ENCODE measurements around the gene PHACTR4.
"Not testable (repeated sequence)": the region's sequence is repeated elsewhere in the genome, so short reads cannot be mapped to it uniquely, and the experiment has no call there.

Gene PHACTR4

DNA sequence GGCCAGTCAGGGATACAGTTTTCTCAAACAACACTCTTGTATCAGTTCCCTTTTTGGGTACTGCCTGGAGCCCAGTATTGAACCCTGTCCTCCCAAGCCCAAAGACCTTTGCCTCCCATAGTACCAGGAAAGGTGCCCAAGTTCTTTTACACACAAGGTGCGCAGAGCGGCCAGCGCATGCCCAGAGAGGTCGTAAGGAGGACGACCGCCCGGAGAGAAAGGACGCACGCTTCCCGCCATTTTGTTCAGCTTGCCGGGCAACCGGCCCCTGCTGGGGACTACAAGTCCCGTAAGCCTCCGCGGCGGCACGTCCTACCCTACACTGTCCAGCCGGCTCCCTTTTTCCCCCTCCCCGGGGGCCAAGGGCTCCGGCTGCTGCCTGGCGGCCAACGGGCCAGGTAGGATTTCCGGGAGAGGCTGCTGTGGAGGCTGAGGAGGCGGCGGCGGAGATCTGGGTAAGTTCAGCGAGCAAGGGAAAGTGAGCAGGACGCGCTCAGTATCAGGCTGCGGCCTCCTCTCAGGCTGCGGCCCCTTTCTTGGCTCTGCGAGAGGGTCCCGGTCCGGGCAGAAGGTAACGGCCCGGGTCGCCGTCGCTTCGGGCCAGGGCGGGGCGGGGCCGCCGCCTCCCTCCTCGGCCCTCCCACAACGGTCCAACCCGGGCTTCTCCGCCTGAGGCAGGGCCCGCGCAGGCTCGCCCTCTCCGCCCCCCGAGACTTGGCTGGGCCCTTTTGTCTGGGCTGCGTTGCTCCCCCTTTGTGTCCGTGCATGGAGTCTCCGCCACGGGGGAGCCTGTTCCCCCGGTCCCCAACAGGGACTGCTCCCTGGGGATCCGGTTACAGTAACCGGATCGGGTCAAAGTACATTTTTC lies at the start of gene PHACTR4:
TSS of gene PHACTR4 (plus strand) at position 370 of the 868 bp plus-strand sequence. CDS start 37,708 bp downstream, outside the sequence.
- peak; percentile 70 to 71 for DNase-seq (ENCODE audit: low read depth in 2 of 2)

DNA sequence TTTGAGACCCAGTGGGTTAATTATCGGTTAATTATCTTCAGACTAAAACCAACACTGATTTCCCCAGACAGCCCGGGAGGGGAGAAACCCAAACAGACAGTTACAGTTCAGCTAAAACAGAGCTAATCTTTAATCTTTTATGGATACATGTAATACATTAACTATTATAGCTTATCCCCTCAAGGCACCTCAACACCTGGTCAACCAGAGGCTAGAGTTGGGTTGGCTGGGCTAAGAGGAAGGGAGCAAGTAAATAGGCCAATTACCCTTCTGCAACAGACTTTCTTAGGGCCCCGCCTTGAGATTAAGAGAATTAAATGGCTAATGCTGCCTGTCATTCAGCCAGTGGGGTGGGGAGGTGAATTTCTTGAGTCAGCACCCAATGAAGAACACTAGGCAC lies 47.3 kb upstream of the PHACTR4 start:
- no peak for DNase-seq (ENCODE audit: low read depth in 2 of 2)

DNA sequence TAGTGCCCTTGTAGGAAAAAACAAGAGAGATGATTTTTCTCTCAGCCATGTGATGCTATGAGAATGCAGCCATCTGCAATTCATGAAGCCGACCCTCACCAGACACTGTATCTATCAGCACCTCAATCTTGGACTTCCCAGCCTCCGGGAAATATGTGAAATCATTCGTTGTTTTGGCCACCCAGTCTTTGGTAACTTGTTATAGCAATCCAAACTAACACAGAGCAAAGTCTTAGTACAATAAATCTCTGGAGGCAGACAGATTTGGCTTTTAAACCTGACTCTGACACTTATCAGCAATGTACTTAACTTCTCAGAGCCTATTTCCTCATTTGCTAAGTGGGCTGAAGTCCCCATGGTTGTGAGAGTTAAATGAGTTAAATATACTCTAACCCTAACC lies 45.8 kb upstream of the PHACTR4 start:
- DNase-seq (ENCODE audit: low read depth in 2 of 2), result no peak

DNA sequence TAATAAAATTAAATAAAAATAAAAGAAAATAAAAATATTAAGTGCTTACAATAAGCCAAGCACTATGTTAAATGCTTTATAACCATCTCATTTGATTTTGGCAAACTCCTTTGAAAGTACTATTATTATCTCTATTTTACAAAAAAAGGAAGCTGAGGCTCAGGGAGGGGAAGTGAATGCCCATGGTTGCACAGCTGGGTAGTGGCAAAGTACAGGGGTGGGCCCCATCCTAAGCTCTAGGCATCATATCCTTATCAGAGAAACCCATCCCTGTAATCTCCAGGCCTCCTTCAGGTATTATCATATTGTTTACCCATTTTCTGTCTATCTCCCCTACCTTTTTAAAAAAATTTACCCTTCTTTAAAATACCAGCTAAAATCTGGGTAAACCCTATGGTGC lies 43.0 kb upstream of the PHACTR4 start:
- DNase-seq (ENCODE audit: low read depth in 2 of 2), result no peak

DNA sequence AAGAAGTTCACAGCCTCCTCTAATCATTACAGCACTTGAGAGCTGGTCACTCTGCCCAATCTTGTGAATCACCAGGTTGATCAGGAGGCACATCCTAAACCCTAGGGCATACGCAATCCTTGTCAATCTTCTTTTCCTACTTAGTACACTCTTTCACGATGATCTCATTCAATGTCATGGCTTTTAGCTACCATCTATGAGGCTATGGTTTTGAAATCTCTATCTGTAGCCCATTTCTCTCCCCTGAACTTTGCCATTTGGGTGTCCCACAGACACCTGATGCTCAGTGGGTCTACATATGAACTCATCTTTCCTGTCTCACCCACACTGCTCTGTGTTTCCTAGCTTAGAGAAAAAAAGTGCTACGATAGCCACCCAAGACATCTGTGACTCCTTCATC lies 42.6 kb upstream of the PHACTR4 start:
- no peak for DNase-seq (ENCODE audit: low read depth in 2 of 2)

DNA sequence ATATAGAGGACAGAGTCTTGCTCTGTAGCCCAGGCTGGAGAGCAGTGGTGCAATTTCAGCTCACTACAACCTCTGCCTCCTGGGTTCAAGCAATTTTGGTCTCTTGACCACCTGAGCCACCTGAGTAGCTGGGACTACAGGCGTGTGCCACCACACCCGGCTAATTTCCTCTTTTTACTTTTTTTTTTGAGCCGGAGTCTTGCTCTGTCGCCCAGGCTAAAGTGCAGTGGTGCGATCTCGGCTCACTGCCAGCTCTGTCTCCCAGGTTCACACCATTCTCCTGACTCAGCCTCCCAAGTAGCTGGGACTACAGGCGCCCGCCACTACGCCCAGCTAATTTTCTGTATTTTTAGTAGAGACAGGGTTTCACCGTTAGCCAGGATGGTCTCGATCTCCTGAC lies 42.1 kb upstream of the PHACTR4 start:
- not testable (repeated sequence) for DNase-seq (ENCODE audit: low read depth in 2 of 2)

DNA sequence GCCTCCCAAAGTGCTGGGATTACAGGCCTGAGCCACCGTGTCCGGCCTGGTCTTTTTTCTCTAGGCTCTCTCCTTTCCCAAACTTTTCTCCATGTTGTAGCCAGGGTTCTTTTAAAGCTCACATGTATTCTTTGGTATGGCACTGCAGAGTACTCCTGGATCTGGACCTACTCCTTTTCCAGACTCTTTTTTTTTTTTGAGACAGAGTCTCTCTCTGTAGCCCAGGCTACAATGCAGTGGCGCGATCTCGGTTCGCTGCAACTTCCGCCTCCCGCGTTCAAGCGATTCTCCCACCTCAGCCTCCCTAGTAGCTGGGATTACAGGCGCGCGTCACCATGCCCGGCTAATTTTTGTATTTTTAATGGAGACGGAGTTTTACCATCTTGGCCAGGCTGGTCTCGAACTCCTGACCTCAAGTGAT lies 41.3 kb upstream of the PHACTR4 start:
- no peak for DNase-seq (ENCODE audit: low read depth in 2 of 2)

DNA sequence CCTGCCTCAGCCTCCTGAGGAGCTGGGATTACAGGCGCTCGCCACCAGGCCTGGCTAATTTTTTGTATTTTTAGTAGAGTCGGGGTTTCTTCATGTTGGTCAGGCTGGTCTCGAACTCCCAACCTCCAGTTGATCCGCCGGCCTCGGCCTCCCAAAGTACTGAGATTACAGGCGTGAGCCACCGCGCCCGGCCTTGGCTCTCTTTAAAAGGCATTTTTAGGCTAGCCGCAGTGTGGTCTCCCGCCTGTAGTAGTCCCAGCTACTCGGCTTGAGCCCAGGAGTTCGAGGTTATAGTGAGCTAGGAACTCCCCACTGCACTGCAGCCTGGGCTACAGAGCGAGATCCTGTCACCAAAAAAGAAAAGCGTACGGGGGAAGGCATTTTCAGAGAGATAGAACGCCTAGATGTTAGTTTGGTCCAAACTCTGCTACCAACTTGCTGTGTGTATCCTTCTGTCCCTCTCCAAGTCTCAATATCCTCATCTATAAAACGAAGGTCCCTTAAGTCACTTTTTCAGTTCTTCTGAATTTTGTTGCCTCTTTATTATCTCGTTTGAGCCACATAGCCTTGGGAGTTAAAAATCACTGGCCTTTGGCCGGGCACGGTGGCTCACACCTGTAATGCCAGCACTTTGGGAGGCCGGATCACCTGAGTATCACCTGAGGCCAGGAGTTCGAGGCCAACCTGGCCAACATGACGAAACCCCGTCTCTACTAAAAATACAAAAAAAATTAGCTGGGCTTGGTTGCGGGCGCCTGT lies 40.0 kb upstream of the PHACTR4 start:
- DNase-seq (ENCODE audit: low read depth in 2 of 2), result no peak

DNA sequence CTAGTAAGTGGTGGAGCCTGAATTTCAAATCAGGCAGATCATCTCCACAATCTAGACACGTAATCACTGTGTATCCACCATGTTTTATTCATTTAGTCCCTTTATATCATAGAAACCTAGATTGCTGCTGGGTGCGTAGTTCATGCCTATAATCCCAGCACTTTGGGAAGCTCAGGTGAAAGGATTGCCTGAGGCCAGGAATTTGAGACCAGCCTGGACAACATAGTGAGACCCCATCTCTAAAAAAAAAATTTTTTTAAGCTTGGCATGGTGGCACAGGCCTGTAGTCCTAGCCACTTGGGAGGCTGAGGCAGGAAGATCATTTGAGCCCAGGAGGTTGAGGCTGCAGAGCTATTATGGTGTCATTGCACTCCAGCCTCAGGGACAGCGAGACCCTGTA lies 30.6 kb upstream of the PHACTR4 start:
- no peak for DNase-seq (ENCODE audit: low read depth in 2 of 2)

DNA sequence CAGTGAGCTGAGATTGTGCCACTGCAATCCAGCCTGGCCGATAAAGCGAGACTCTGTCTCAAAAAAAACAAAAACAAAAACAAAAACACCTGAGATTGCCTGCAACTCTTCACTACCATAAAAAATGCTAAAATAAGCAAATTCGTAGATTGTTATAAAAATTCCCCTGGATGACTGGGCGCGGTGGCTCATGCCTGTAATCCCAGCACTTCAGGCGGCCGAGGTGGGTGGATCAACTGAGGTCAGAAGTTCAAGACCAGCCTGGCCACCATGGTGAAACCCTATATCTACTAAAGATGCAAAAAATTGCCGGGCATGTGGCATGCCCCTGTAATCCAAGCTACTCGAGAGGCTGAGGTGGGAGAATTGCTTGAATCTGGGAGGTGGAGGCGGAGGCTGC lies 30.0 kb upstream of the PHACTR4 start:
- DNase-seq (ENCODE audit: low read depth in 2 of 2), result no peak

DNA sequence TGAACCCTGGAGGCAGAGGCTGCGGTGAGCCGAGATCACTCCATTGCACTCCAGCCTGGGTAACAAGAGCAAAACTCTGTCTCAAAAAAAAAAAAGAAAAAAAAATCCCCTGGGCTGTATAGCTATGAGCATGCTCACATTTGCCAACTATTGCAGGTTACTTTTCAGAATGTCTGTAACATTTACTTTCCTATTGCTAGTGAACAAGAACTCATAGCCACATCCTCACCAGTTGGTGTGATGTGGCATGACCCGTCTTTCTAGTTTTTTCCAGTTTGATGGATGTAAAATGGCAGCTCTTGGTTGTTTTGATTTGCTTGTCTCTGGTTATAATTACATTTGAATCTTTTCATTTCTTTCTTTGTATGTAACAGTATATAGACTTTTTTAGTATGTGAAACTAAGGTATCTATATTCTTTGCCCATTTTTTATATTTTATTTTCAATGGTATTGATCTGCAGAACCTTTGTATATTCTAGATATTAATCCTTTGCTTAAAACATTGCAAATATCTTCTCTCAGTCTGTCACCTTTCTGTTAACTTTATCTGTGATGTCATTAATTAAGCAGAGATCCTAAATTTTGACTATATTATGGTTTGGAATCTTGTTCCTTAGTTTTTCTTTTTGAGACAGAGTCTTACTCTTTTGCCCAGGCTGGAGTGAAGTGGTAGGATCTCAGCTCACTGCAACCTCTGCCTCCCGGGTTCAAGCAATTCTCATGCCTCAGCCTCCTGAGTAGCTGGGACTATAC lies 29.1 kb upstream of the PHACTR4 start:
- no peak for DNase-seq (ENCODE audit: low read depth in 2 of 2)

DNA sequence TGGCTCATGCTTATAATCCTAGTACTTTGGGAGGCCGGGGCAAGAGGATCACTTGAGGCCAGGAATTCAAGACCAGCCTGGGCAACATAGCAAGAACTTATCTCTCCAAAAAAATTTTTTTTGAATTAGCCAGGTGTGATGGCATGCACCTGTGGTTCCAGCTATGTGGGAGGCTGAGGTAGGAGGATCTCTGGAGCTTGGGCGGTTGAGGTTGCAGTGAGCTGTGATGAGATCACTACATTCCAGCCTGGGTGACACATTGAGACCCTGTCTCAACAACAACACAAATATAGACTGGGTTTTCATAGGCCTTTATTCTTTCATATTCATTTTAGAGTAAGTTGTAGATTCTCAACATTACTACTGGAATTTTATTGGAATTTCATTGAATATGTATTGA lies 27.9 kb upstream of the PHACTR4 start:
- DNase-seq (ENCODE audit: low read depth in 2 of 2), result no peak

DNA sequence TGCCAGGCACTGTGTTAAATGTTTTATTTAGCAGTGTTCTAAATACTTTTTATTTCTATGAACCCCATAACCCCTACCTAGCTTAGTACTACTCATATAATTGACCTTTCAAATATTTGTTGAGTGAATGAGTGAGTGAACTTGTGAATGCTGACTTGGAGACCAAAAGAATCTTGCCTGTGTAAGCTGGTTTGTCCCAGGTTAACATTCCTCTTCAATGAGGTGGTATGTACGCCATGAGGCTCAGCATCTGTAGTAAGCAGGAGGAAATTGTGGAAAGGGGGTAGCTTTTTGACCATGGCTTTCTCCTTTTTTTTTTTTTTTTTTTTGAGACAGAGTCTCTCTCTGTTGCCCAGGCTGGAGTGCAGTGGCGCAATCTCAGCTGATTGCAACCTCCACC lies 26.1 kb upstream of the PHACTR4 start:
- DNase-seq (ENCODE audit: low read depth in 2 of 2), result no peak

DNA sequence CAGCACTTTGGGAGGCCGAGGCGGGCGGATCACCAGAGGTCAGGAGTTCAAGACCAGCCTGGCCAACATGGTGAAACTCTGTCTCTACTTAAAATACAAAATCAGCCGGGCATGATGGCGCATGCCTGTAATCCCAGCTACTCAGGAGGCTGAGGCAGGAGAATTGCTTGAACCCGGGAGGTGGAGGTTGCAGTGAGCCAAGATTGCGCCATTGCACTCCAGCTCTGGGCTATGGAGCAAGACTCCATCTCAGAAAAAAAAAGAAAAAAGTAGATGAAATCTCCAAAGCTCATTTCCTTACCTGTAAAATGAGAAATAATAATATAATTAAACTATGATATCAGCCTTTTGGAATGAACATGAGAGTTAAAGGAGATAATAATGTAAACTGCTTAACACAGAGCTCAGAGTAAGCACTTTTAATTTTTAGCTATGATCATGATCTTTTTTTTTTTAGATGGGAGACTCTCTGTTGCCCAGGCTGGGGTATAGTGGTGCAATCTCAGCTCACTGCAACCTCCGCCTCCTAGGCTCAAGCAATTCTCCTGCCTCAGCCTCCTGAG lies 16.2 kb upstream of the PHACTR4 start:
- not testable (repeated sequence) for DNase-seq (ENCODE audit: low read depth in 2 of 2)

DNA sequence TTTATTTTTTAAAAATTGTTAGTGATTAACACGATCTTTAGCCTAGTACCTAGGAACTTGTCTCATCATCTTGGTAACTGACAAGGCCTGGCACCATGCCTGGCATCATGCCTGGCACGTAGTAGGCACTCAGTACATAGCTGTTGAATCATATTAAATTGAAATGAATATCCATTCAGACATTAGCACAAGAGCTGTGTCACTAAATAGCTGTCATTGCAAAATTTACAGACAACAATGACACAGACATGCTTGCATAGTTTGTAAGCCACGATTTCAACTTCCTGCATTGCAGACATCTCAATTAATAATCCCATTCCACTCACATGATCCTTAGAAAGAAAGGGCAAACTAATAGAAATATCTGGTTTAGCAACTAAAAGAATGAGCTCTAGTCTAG lies 15.4 kb upstream of the PHACTR4 start:
- peak in 1 of 2 experiments; percentile 21 for DNase-seq (ENCODE audit: low read depth in 2 of 2)

DNA sequence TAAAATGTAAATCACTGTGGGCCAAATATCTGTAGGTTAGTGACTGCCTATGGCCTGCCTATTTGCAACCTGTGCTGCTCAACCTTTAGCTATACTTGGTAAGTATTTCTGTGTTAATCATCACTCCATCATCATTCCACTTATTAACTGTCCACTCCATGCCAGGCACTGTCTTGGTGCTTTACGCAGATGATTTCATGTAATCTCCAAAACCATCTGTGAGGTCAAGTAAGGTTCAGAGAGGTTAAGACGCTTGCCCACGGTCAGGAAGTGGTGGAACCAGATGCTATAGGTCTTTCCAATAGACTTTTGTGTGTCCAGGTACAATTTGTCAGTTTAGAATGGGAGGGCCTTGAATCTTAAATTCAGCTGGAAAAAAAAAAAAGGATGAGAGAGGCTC lies 10.8 kb upstream of the PHACTR4 start:
- no peak for DNase-seq (ENCODE audit: low read depth in 2 of 2)

DNA sequence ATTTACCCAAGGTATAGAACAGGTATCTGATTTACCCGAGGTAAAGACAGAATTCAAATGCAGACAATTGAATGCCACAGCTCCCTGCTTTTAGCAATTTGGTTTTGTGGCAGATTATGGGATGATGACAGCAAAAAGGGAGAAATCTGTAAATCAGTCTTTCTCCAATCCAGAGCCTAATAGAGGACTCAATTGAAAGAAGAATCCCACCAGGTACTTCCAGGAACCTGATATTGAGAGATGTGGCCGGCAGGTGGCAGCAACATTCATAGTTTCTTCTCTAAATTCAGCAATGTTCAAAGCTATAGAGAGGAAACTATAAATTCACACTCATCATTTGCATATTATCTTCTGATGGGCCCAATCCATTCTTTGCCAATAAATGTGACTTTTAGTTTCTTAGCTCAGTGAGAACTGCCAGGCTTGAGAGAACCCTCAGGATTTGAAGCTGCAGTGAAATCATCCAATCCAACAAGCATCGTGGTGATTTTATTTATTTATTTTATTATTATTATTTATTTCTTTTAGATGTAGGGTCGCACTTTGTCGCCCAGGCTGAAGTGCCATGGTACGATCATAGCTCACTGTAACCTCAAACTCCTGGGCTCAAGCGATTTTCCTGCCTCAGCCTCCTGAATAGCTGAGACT lies 9.8 kb upstream of the PHACTR4 start:
- DNase-seq (ENCODE audit: low read depth in 2 of 2), result peak in 1 of 2 experiments; percentile 37

DNA sequence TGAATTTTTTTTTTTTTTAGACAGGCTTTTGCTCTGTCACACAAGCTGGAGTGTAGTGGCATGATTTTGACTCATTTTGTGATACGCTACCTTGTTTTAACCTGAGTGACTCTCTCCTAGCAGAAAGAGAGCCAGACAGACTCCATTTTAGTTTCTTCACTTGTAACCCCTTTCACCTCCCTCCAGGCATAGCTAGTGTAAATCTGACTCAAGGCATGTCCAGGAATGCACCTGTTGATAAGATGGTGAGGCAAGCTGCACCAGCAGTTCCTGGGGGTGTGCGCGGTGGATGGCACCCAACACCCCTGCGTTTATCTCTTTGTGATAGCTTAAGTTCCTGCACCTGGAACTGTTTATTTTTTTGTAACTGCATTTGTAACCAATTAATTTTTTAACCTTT lies 4.7 kb upstream of the PHACTR4 start:
- no peak for DNase-seq (ENCODE audit: low read depth in 2 of 2)

DNA sequence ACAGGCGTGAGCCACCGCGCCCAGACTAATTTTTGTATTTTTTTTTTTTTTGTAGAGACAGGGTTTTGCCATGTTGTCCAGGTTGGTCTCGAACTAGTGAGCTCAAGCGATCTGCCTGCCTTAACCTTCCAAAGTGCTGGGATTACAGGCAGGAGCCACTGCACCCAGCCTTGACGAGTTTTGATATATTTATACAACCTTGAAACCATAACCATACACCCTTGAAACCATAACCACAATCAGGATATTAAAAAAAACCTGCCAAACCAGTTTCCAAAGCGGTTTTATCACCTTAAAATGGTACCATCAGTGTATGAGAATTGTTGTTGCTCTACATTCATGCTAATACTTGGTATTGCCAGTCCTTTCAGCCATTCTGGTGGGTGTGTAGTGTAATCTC lies 3.7 kb upstream of the PHACTR4 start:
- no peak for DNase-seq (ENCODE audit: low read depth in 2 of 2)

DNA sequence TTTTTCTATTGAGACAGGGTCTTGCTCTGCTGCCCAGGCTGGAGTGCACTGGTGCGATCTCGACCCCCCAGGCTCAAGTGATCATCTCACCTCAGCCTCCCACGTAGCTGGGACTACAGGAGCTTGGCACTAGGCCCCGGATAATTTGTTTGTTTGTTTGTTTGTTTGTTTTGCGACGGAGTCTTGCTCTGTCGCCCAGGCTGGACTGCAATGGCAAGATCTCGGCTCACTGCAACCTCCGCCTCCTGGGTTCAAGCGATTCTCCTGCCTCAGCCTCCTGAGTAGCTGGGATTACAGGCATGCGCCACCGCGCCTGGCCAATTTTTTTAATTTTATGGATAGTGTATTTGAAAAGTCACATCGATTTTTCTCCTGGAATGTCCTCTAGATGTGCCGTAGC lies 932 bp upstream of the PHACTR4 start:
- not testable (repeated sequence) for DNase-seq (ENCODE audit: low read depth in 2 of 2)

DNA sequence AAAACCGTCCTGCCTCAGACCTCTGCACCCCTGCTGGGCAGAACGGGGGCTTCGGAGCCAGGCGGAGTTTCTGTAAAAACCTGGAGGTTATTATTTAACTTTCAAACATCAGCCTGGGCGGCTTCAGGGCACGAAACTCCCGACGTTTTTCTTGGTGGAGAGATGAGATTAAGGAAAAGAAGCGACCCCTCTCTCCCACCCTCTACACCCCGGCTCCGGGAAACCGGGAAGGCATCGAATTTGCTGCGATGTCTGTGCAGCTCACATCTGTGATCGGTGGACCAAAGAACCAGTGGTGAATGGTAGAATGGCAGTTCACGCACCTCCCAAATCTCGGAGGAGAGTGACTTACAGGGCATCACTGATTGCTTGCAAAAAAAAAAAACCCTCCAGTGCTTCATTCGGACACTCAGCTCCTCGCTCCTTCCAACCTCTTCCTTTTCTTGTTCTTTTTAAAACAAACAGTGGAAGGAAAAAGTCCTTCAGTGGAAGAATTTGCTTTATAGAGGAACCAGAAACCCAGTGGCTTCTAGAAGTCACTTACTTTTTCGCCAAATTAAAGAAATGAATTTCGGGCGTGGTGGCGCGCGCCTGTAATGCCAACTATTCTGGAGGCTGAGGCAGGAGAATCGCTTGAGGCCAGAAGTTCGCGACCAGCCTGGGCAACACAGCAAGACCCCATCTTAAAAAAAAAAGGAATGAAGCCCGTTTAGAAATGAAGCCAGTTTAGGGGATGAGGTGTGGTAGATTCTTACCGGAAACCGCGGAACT lies 884 bp downstream of the PHACTR4 start:
- no peak for DNase-seq (ENCODE audit: low read depth in 2 of 2)

All from fibroblast of skin of left quadriceps (primary cell).